ENCODE measurements around the gene LRRK2.

DNA sequence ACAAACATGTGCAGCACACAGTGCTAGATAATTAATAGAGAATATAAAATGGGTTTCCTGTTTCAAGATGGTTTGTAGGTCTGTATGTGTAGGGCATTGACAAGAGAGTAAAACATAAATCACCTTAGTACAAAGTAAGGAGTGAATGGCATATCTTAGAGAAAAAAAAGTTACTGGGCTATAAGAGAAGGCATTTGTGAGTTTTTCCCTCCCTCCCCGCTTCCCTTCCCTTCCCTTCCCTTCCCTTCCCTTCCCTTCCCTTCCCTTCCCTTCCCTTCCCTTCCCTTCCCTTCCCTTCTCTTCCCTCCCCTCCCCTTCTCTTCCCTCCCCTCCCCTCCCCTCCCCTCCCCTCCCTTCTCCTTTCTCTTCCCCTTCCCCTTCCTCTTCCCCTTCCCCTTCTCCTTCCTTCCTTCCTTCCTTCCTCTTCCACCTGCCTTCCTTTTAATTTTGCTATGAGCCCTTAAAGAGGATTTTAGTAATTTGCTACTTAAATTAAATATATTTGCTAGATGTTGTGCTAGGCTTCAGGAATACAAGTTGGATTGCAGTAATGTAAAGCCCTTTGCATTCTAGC, 57.1 kb downstream of the LRRK2 start:
- TF ChIP-seq, protein P1, sequence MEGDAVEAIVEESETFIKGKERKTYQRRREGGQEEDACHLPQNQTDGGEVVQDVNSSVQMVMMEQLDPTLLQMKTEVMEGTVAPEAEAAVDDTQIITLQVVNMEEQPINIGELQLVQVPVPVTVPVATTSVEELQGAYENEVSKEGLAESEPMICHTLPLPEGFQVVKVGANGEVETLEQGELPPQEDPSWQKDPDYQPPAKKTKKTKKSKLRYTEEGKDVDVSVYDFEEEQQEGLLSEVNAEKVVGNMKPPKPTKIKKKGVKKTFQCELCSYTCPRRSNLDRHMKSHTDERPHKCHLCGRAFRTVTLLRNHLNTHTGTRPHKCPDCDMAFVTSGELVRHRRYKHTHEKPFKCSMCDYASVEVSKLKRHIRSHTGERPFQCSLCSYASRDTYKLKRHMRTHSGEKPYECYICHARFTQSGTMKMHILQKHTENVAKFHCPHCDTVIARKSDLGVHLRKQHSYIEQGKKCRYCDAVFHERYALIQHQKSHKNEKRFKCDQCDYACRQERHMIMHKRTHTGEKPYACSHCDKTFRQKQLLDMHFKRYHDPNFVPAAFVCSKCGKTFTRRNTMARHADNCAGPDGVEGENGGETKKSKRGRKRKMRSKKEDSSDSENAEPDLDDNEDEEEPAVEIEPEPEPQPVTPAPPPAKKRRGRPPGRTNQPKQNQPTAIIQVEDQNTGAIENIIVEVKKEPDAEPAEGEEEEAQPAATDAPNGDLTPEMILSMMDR (IDR thresholded peaks at IDR 0.05; ENCODE audit: borderline replicate concordance, extremely low read depth, low read length, poor library complexity, severe bottlenecking): no peak
- TF ChIP-seq EZH2 (IDR thresholded peaks at IDR 0.05; ENCODE audit: borderline replicate concordance, low read depth, low read length, severe bottlenecking): no peak
